HG02610 (cell line): ENCODE data around the gene RAE1.
"Not testable (repeated sequence)": the region's sequence is repeated elsewhere in the genome, so short reads cannot be mapped to it uniquely, and the experiment has no call there.

Experiments used
- ATAC-seq: cut with Tn5 transposase; IDR thresholded peaks from one replicate; pipeline ENCODE4 v1.9.1; 2021; ENCODE audit warnings: mild to moderate bottlenecking, moderate library complexity; ENCODE audit not compliant: unreplicated experiment

Gene RAE1

GRCh38 chr20:57325632-57326356, 25.3 kb upstream of the RAE1 start:
- no peak for ATAC-seq

GRCh38 chr20:57326667-57327455, 24.2 kb upstream of the RAE1 start:
- no peak for ATAC-seq

GRCh38 chr20:57327820-57328219, 23.2 kb upstream of the RAE1 start:
- ATAC-seq: no peak

- no peak for ATAC-seq
Observed at GRCh38 chr20:57329608-57330221, 21.3 kb upstream of the RAE1 start, which contains the start of gene SPO11. TSS of gene SPO11 (plus strand) at chr20:57329803. CDS start at chr20:57329868, 65 bp downstream.

GRCh38 chr20:57330998-57331397, 20.1 kb upstream of the RAE1 start:
- no peak for ATAC-seq

- no peak for ATAC-seq
Observed at GRCh38 chr20:57332105-57333089, 18.7 kb upstream of the RAE1 start.

- no peak for ATAC-seq
Observed at GRCh38 chr20:57335392-57335791, 15.7 kb upstream of the RAE1 start.

GRCh38 chr20:57341663-57342062, 9.4 kb upstream of the RAE1 start:
- ATAC-seq: no peak

GRCh38 chr20:57342829-57343228, 8.2 kb upstream of the RAE1 start:
- ATAC-seq: no peak

GRCh38 chr20:57346477-57346876, 4.6 kb upstream of the RAE1 start:
- ATAC-seq: no peak

- no peak for ATAC-seq
Observed at GRCh38 chr20:57347393-57347792, 3.7 kb upstream of the RAE1 start.

- not testable (repeated sequence) for ATAC-seq
Observed at GRCh38 chr20:57348200-57348921, 2.7 kb upstream of the RAE1 start.

- not testable (repeated sequence) for ATAC-seq
Observed at GRCh38 chr20:57348922-57349574, 2.0 kb upstream of the RAE1 start.

GRCh38 chr20:57350081-57350710, 859 bp upstream of the RAE1 start:
- no peak for ATAC-seq

GRCh38 chr20:57350726-57351041, 371 bp upstream of the RAE1 start:
- ATAC-seq: not testable (repeated sequence)

GRCh38 chr20:57352305-57352704, 1.2 kb downstream of the RAE1 start:
- ATAC-seq: no peak

- no peak for ATAC-seq
Observed at GRCh38 chr20:57353351-57353750, 2.3 kb downstream of the RAE1 start.

- no peak for ATAC-seq
Observed at GRCh38 chr20:57361517-57361916, 10.5 kb downstream of the RAE1 start.

GRCh38 chr20:57364451-57364850, 13.4 kb downstream of the RAE1 start:
- ATAC-seq: no peak
